ENCODE results near the gene IL10RA.
"Not testable (repeated sequence)": the region's sequence is repeated elsewhere in the genome, so short reads cannot be mapped to it uniquely, and the experiment has no call there.

IL10RA gene

GRCh38 chr11:118007040-118007439 is 20.8 kb downstream of the IL10RA start:
- DNase-seq (ENCODE audit: low read depth, low spot score): no peak

- not testable (repeated sequence) for DNase-seq (ENCODE audit: low read depth, low spot score)
Observed at GRCh38 chr11:118007563-118008270, 21.5 kb downstream of the IL10RA start.

- DNase-seq (ENCODE audit: low read depth, low spot score): no peak
Observed at GRCh38 chr11:118008271-118008911, 22.2 kb downstream of the IL10RA start.

GRCh38 chr11:118009864-118010737 is 23.9 kb downstream of the IL10RA start:
- no peak for DNase-seq (ENCODE audit: low read depth, low spot score)

GRCh38 chr11:118010738-118011461 is 24.7 kb downstream of the IL10RA start:
- DNase-seq (ENCODE audit: low read depth, low spot score): no peak

GRCh38 chr11:118012083-118012669 is 26.0 kb downstream of the IL10RA start:
- DNase-seq (ENCODE audit: low read depth, low spot score): no peak

GRCh38 chr11:118014022-118014421 is 27.8 kb downstream of the IL10RA start:
- DNase-seq (ENCODE audit: low read depth, low spot score): no peak

GRCh38 chr11:118015385-118015841 is 29.2 kb downstream of the IL10RA start:
- no peak for DNase-seq (ENCODE audit: low read depth, low spot score)

- no peak for DNase-seq (ENCODE audit: low read depth, low spot score)
Observed at GRCh38 chr11:118016104-118016503, 29.9 kb downstream of the IL10RA start.

- no peak for DNase-seq (ENCODE audit: low read depth, low spot score)
Observed at GRCh38 chr11:118017111-118017510, 30.9 kb downstream of the IL10RA start.

GRCh38 chr11:118017631-118018315 is 31.6 kb downstream of the IL10RA start:
- DNase-seq (ENCODE audit: low read depth, low spot score): no peak

- DNase-seq (ENCODE audit: low read depth, low spot score): no peak
Observed at GRCh38 chr11:118018401-118018800, 32.2 kb downstream of the IL10RA start.

GRCh38 chr11:118021146-118021545 is 35.0 kb downstream of the IL10RA start:
- no peak for DNase-seq (ENCODE audit: low read depth, low spot score)

- no peak for DNase-seq (ENCODE audit: low read depth, low spot score)
Observed at GRCh38 chr11:118027694-118028093, 41.5 kb downstream of the IL10RA start.

GRCh38 chr11:118028626-118029025 is 42.4 kb downstream of the IL10RA start:
- no peak for DNase-seq (ENCODE audit: low read depth, low spot score)

GRCh38 chr11:118033443-118033842 is 47.2 kb downstream of the IL10RA start:
- DNase-seq (ENCODE audit: low read depth, low spot score): no peak

GRCh38 chr11:118042141-118042540 is 55.9 kb downstream of the IL10RA start:
- DNase-seq (ENCODE audit: low read depth, low spot score): no peak

- no peak for DNase-seq (ENCODE audit: low read depth, low spot score)
Observed at GRCh38 chr11:118042796-118043195, 56.6 kb downstream of the IL10RA start.

GRCh38 chr11:118045191-118045590 is 59.0 kb downstream of the IL10RA start:
- no peak for DNase-seq (ENCODE audit: low read depth, low spot score)

All from activated CD4-positive, CD25-positive, alpha-beta regulatory T cell treated with anti-CD3 and anti-CD28 coated beads, Interleukin-2, amount 50 U/mL, for 16 hours (primary cell).